ENCODE data around the gene TM6SF1.

TM6SF1 gene

DNA sequence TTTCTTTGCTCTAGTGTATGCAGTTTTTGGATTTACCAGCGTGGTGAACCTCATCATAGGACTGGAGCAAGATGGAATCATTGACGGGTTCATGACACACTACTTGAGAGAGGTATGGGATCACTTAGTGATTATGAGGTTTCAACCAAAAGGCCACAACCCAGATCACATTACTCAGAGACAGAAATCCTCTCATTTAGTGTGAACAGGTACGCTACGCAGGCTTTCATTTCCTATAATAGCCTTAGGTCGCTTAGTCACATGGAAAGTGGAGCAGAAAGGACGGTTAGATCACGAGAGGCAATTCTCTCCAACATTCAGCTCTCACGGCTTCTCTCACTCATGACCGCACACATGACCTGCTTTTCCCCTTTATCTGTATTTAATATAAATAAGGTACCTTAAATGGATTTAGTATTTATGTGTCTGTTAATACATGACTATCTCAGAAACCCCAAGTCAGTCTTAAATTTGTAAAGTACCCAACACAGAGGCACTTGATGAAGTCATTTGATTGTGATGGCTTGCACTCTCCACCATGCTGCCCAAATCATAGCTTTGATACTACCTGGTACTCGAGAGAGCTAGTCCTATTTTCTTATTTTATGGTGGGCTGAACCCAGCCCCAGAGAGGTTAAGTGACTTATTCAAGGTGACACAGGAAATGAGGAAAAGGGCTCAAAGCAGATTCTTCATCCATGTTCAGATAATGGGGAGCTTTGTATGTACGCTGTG is 8.6 kb downstream of the TM6SF1 start:
- TF ChIP-seq, protein P1, sequence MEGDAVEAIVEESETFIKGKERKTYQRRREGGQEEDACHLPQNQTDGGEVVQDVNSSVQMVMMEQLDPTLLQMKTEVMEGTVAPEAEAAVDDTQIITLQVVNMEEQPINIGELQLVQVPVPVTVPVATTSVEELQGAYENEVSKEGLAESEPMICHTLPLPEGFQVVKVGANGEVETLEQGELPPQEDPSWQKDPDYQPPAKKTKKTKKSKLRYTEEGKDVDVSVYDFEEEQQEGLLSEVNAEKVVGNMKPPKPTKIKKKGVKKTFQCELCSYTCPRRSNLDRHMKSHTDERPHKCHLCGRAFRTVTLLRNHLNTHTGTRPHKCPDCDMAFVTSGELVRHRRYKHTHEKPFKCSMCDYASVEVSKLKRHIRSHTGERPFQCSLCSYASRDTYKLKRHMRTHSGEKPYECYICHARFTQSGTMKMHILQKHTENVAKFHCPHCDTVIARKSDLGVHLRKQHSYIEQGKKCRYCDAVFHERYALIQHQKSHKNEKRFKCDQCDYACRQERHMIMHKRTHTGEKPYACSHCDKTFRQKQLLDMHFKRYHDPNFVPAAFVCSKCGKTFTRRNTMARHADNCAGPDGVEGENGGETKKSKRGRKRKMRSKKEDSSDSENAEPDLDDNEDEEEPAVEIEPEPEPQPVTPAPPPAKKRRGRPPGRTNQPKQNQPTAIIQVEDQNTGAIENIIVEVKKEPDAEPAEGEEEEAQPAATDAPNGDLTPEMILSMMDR (IDR thresholded peaks at IDR 0.05; ENCODE audit: insufficient read depth, low read depth, low read length, missing control alignments), result no peak
- H3K4me3 ChIP-seq (ENCODE audit: low read depth, low read length), result no peak overlapping the region
- peak; percentile 84 for DNase-seq (ENCODE audit: low read depth)

DNA sequence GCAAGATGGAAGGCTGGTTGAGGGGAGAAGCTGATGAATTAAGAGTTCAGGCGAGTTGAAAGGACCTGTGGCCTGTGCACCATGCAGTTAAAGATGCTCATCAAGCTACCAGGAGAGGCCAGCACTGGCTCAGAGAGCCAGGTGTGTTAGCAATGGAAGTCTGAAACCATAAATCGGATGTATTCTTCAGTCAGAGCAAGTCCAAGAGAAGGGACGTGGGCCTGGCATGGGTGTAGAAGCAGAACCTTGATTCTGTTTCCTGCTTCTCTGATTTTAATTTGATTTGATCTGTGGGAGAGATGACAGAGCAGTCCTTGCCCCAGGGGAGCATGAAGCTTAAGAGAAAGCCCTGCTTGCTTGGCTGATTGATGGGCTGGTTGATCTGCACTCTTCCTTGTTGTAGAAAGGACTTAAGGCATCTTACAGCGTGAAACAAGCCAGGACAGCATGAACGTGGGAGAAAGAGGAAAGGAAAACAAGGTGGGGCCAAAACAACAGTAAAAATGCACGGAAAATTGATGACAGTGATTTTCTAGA is 10.9 kb downstream of the TM6SF1 start:
- TF ChIP-seq, protein P1 (IDR thresholded peaks at IDR 0.05; ENCODE audit: insufficient read depth, low read depth, low read length, missing control alignments), result no peak
- no peak overlapping the region for H3K4me3 ChIP-seq (ENCODE audit: low read depth, low read length)
- no peak for DNase-seq (ENCODE audit: low read depth)

DNA sequence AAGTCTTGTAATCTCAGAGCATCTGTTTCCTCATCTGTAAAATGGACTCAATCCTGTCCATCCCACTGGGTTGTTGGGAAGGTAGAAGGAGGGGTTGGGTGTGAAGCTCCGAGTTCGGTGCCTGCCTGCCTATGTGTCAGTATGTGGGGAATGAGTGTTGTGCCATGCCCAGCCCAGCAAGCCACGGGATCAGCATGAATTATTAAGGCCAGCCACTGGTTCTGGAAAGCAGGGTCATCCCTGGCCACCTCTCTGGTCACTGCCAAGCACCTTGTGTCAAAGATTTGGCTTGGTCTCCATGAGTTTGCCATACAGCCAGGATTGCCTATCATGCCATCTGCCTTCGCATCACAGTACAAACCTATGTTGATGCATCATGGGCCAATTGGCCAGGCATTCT is 11.5 kb downstream of the TM6SF1 start:
- no peak for DNase-seq (ENCODE audit: low read depth)
- no peak overlapping the region for H3K4me3 ChIP-seq (ENCODE audit: low read depth, low read length)
- TF ChIP-seq, protein P1 (IDR thresholded peaks at IDR 0.05; ENCODE audit: insufficient read depth, low read depth, low read length, missing control alignments), result no peak

DNA sequence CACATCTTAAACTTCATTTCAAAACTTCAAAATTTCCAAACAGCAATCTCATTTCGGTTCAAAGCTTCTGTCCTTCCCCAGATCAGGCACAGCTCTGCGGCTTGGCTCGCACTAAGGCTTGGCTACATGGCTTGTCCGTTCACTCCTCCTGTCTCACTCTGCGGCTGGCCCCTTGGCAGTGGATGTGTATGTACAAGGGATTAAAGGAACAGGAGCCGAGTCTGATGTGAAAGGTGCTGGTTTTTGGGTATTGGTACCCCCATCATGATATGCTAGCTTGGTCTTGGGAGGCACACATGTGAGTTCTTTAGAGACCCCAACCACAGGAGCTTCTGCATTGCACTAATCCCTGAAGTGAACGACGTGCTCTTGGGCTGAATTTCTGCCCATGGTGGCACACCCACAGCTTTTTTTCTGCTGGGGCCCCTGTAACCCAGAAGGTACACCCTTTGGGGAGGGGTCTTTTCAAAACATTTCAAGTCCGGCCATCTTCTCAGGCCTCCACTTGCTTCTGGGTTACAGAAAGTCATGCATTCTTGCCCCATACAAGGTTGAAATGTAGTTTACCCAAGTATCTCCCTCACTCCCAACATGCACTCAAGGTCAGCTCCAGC is 12.6 kb downstream of the TM6SF1 start:
- no peak for DNase-seq (ENCODE audit: low read depth)
- no peak overlapping the region for H3K4me3 ChIP-seq (ENCODE audit: low read depth, low read length)
- TF ChIP-seq, protein P1 (IDR thresholded peaks at IDR 0.05; ENCODE audit: insufficient read depth, low read depth, low read length, missing control alignments), result no peak

DNA sequence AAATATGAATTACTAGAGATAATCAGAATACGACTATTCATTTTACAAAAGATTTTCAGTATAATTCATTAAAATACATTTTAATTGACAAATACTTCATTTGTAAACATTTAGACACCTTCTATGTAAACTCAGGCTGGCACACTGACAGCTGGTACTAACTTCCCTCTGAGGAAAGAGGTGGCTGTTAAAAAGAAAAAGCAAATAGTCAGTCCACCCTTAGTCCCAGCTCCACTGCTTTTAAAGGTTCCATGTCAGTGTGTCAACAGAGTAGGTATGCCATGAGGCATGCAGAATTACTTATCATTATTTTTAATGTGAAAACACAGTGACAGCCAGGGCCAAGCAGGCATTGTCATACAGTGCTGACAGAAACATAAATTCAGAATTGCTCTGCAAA is 16.1 kb downstream of the TM6SF1 start:
- no peak for DNase-seq (ENCODE audit: low read depth)
- TF ChIP-seq, protein P1 (IDR thresholded peaks at IDR 0.05; ENCODE audit: insufficient read depth, low read depth, low read length, missing control alignments), result no peak
- H3K4me3 ChIP-seq (ENCODE audit: low read depth, low read length), result no peak overlapping the region

DNA sequence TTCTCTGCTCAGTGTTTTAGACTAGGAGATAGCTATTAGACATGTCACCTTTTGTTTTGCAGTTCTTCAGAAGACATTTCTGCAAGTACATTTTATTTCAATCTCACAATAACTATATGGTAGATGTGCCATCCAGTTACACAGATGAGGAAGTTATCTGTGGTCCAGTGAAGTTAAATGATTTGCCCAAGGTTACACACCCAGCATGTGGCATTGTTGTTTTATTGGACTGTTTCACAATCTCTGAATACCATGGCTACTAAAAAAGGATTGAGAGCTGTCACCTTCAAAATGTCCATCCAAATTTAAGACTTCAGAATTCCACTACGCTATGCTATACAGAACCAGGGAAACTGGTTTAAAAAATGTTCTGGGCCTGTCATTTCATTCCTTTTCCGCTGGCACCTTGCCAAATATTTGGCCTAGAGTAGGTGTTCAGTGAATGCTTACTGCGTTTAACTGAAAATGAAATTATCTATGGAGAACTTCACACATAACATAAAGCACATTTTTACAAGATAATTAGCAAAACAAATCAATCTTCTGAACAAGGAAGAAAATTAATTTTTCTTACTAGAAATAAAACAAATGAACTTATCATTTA is 20.2 kb downstream of the TM6SF1 start:
- no peak for DNase-seq (ENCODE audit: low read depth)
- no peak overlapping the region for H3K4me3 ChIP-seq (ENCODE audit: low read depth, low read length)
- TF ChIP-seq, protein P1 (IDR thresholded peaks at IDR 0.05; ENCODE audit: insufficient read depth, low read depth, low read length, missing control alignments), result no peak

Data from GM12865 (cell line).